SK-N-MC (cell line): ENCODE data around the gene SDCBP2.

Experiments used
- DNase-seq: peaks from one replicate; pipeline ENCODE4 v3.0.0-alpha.2; 2011; ENCODE audit warnings: low read depth, low spot score
- H3K27ac ChIP-seq: fragments of 200-600 bp; sonication (generic); 2 replicates; pipeline ENCODE4 v1.5.1; 2016; ENCODE audit warnings: mixed run types
- H3K36me3 ChIP-seq: fragments of 200-600 bp; sonication (generic); 2 replicates; pipeline ENCODE4 v1.6.1; 2017; ENCODE audit warnings: antibody characterized with exemption, low read length, mixed read lengths; ENCODE audit not compliant: insufficient read depth
- H3K4me3 ChIP-seq: fragments of 200-600 bp; sonication (generic); 2 replicates; pipeline ENCODE4 v1.5.1; 2016
- H3K9ac ChIP-seq: fragments of 200-600 bp; sonication (generic); 2 replicates; pipeline ENCODE4 v1.8.0; 2017; ENCODE audit warnings: mixed run types, mixed read lengths; ENCODE audit not compliant: insufficient read length
- H3K9me3 ChIP-seq: fragments of 200-600 bp; sonication (generic); 2 replicates; pipeline ENCODE4 v1.6.1; 2017; ENCODE audit warnings: low read depth, mild to moderate bottlenecking, antibody characterized with exemption, low read length, moderate library complexity, mixed read lengths
- EZH2 ChIP-seq: fragments of 200-600 bp; sonication (generic); IDR thresholded peaks from one replicate; pipeline ENCODE4 v1.6.1; 2017; ENCODE audit warnings: antibody characterized with exemption
- FOXP2 ChIP-seq: optimal IDR thresholded peaks from 2 replicates; pipeline ENCODE3; 2011; ENCODE audit warnings: mild to moderate bottlenecking, moderate library complexity; ENCODE audit not compliant: insufficient read depth; ENCODE audit errors: extremely low read length, control extremely low read depth
- POLR2AphosphoS5 ChIP-seq: IDR thresholded peaks from 2 replicates; pipeline ENCODE4 v1.6.1; 2012; ENCODE audit warnings: mild to moderate bottlenecking, low read depth, low read length, borderline replicate concordance

Gene SDCBP2

GRCh38 chr20:1307171-1307570, 21.8 kb downstream of the SDCBP2 start:
- H3K36me3 ChIP-seq: no peaks in the 10 kb centered on the region
- no peak overlapping the region for H3K27ac ChIP-seq
- no peak overlapping the region for H3K4me3 ChIP-seq
- H3K9me3 ChIP-seq: no peaks in the 10 kb centered on the region
- TF ChIP-seq FOXP2 (no peak), EZH2 (no peak), POLR2AphosphoS5 (no peak)
- DNase-seq: no peak
- H3K9ac ChIP-seq: no peak overlapping the region

- Histone ChIP-seq H3K9me3 (no peaks in the 10 kb centered on the region), H3K9ac (no peak overlapping the region), H3K4me3 (no peak overlapping the region), H3K27ac (no peak overlapping the region), H3K36me3 (no peaks in the 10 kb centered on the region)
- DNase-seq: no peak
- TF ChIP-seq FOXP2 (no peak), POLR2AphosphoS5 (no peak), EZH2 (no peak)
These were observed 22.4 kb downstream of the SDCBP2 start for GRCh38 chr20:1306316-1307135.

DNA sequence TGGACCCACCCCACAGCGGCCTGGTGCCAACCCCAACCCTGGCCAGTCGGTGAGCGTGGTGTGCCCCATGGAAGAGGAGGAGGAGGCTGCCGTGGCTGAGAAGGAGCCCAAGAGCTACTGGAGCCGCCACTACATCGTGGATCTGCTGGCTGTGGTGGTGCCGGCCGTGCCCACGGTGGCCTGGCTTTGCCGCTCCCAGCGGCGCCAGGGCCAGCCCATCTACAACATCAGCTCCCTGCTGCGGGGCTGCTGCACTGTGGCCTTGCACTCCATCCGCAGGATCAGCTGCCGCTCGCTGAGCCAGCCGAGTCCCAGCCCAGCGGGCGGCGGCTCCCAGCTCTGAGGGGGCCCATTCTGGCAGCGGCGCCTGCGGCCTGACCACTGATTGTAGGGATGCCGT, 23.2 kb downstream of the SDCBP2 start:
- no peaks in the 10 kb centered on the region for H3K9me3 ChIP-seq
- H3K4me3 ChIP-seq: no peak overlapping the region
- no peak overlapping the region for H3K9ac ChIP-seq
- no peak for DNase-seq
- no peak overlapping the region for H3K27ac ChIP-seq
- no peaks in the 10 kb centered on the region for H3K36me3 ChIP-seq
- TF ChIP-seq FOXP2 (no peak), EZH2 (no peak), POLR2AphosphoS5 (no peak)

DNA sequence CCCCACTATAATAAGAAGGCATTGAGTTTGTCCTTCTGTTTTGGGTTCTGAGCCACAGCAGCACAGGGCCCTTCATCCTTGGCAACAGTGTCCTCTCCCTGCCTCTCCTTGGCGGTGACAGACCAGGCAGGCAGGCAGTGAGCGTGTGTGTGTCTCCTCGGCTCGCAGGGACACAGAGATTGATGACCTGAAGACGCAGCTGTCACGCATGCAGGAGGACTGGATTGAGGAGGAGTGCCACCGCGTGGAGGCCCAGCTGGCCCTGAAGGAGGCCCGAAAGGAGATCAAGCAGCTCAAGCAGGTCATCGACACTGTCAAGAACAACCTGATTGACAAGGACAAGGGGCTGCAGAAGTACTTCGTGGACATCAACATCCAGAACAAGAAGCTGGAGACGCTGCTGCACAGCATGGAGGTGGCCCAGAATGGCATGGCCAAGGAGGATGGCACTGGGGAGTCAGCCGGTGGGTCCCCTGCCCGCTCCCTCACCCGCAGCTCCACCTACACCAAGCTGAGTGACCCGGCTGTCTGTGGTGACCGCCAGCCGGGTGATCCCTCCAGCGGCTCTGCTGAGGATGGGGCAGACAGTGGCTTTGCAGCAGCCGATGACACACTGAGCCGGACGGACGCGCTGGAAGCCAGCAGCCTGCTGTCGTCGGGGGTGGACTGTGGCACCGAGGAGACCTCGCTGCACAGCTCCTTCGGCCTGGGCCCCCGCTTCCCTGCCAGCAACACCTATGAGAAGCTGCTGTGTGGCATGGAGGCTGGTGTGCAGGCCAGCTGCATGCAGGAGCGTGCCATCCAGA, 24.0 kb downstream of the SDCBP2 start:
- H3K4me3 ChIP-seq: no peak overlapping the region
- no peak overlapping the region for H3K27ac ChIP-seq
- no peaks in the 10 kb centered on the region for H3K36me3 ChIP-seq
- TF ChIP-seq FOXP2 (no peak), EZH2 (no peak), POLR2AphosphoS5 (no peak)
- H3K9me3 ChIP-seq: no peaks in the 10 kb centered on the region
- DNase-seq: no peak
- no peak overlapping the region for H3K9ac ChIP-seq

DNA sequence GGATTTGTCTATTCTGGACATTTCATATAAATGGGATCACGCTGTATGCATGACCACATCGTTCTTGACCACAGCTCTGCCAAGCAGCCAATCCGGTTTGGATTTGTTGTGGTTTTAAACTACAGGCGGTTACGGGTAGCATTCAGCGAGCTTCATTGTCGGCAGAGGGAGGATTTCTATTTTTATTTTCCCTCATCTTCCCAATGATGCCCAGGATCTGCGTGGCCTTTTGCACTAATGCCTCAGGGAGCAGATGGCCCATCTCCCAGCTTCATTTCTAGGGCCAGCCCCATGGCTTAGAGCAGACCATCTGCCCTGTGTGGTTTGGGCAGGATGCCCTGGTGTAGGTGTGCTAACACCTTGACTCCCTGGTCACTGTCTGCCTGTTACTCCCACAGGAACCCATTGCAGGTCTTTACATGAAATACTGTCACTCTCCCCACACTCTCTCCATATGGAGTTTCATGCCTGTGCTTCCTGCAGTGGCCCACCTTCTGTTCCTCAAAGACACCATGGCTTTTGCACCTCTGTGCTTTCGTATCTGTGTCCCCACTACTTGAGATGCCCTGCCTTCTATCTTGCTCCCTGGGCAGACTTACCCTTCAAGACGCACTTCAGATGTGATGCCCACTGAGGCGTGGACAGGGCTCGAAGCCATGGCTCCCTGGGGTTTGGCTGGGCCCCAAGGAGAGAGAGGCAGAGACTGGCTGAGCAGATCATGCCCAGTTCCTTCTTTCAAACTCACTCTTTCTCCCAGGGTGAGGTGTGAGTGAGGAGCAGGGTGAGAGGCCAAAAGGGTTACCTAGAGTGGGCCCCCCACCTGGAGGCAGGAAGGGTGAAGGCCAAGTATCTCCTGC, 26.0 kb downstream of the SDCBP2 start:
- no peak for TF ChIP-seq EZH2
- TF ChIP-seq POLR2AphosphoS5: no peak
- TF ChIP-seq FOXP2: no peak
- DNase-seq: no peak

DNA sequence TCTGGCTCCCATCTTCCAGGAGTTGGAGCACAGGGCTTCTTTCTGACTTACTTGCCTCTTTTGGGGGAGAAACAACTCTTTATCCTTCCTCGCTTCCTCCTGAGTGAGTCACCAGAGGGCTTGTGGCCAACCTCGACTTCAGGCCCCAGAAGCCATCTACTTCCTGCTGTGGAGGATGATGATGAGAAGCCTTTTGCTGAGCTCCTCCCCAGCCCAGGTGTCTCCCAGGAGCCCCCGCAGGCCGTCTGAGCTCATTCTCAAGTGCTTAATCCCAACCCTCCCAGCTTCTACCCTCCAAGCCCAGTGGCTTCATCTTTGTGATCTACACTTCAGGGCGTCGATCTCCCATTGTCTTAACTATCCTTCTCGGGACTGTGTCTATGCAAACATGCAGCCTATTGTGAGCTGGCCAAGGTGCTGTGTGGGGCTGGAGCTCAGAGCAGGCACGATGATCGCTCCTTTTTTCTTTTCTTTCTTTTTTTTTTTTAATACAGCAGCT, 27.9 kb downstream of the SDCBP2 start:
- H3K4me3 ChIP-seq: no peak overlapping the region
- no peak for DNase-seq
- no peak overlapping the region for H3K27ac ChIP-seq

More for the DNA sequence above, 26.0 kb downstream of the SDCBP2 start:
- no peaks in the 10 kb centered on the region for H3K36me3 ChIP-seq
- H3K4me3 ChIP-seq: no peak overlapping the region
- no peak overlapping the region for H3K9ac ChIP-seq
- H3K9me3 ChIP-seq: no peaks in the 10 kb centered on the region
- no peak overlapping the region for H3K27ac ChIP-seq

GRCh38 chr20:1300083-1300840, 28.7 kb downstream of the SDCBP2 start:
- DNase-seq: no peak
- no peak overlapping the region for H3K9ac ChIP-seq
- TF ChIP-seq FOXP2 (no peak), EZH2 (no peak), POLR2AphosphoS5 (no peak)
- no peak overlapping the region for H3K27ac ChIP-seq
- no peaks in the 10 kb centered on the region for H3K9me3 ChIP-seq
- H3K4me3 ChIP-seq: no peak overlapping the region
- H3K36me3 ChIP-seq: no peaks in the 10 kb centered on the region

More for the DNA sequence above, 27.9 kb downstream of the SDCBP2 start:
- no peak overlapping the region for H3K9ac ChIP-seq
- no peak for TF ChIP-seq EZH2
- TF ChIP-seq FOXP2: no peak
- TF ChIP-seq POLR2AphosphoS5: no peak
- no peaks in the 10 kb centered on the region for H3K9me3 ChIP-seq
- H3K36me3 ChIP-seq: no peaks in the 10 kb centered on the region
